ENCODE measurements around the gene CSRP1.

The CSRP1 gene

GRCh38 chr1:201513498-201514243, 6.7 kb upstream of the CSRP1 start:
- DNase-seq: no peak

- no peak for DNase-seq
Measured at GRCh38 chr1:201511941-201512539, 5.1 kb upstream of the CSRP1 start.

GRCh38 chr1:201511396-201511940, 4.5 kb upstream of the CSRP1 start:
- DNase-seq: no peak

- DNase-seq: no peak
Measured at GRCh38 chr1:201510734-201511133, 3.8 kb upstream of the CSRP1 start.

- DNase-seq: no peak
Measured at GRCh38 chr1:201509601-201510374, 2.9 kb upstream of the CSRP1 start.

GRCh38 chr1:201508809-201509208, 1.9 kb upstream of the CSRP1 start:
- no peak for DNase-seq

DNA sequence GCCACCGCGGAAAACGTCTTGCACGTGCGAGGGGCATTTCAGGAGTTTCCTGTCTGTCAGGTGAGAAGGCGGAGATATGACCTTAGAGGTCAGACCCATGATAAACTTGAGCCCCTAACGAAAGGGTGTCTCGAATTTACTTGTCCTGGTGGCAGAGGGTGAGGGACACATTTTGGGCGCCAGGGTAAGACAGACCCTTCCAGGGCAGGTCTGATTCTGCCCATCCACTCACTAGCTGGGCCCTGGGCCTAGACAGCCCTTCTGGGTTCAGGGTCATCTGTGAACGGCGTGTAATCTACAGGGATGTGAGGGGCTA, 395 bp upstream of the CSRP1 start:
- no peak for DNase-seq

- DNase-seq: no peak
Measured at GRCh38 chr1:201506092-201506491, 831 bp downstream of the CSRP1 start.

GRCh38 chr1:201505503-201505890, 1.4 kb downstream of the CSRP1 start:
- peak; percentile 80 for DNase-seq

- DNase-seq: no peak
Measured at GRCh38 chr1:201504799-201505502, 2.0 kb downstream of the CSRP1 start.

GRCh38 chr1:201504179-201504631, 2.7 kb downstream of the CSRP1 start:
- DNase-seq: no peak

- peak; percentile 99 for DNase-seq
Measured at GRCh38 chr1:201503397-201504176, 3.3 kb downstream of the CSRP1 start.

DNA sequence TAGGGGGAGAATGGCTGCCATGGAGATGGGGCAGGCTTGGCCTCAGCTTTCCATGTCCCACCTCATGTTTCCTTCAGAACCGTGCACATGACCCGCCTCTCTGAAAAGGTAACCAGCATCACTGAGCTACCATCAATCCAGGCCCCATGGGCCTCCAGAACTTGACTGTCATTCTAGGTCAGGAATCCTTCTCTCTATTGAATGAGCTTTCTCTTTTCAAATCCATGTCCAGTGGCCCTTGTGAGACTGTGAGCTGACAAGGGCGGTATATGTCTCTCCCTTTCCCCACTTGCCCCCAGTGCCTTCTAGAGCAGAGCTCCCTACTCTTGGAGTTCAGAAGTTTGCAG, 4.4 kb downstream of the CSRP1 start:
- no peak for DNase-seq

DNA sequence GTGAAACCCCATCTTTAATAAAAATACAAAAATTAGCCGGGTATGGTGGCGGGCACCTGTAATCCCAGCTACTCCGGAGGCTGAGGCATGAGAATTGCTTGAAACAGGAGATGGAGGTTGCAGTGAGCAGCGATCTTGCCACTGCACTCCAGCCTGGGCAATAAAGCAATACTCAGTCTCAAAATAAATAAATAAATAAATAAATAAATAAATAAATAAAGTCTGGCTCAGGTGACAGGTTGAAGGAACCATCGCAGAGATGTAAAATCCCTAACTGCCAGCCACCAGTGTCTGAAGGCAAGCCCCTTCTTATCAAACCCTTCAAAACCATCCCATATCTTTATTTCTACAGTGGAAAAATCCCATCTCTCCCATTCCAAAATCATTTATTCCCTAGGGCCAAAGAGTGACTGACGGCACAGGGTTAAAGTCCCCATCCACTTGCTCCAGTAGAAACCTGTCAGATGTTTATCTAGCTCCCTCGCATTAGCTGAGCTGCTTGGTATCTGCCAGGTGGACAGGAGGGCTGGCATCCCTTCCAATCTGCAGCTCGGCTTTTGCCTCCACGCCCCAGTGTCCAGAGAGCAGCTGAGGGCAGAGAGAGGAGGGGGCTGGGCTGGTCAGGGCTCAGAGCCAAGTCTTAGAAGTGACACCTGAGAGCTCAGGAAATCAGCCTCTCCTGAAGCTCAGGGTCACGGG, 5.0 kb downstream of the CSRP1 start:
- no peak for DNase-seq

DNA sequence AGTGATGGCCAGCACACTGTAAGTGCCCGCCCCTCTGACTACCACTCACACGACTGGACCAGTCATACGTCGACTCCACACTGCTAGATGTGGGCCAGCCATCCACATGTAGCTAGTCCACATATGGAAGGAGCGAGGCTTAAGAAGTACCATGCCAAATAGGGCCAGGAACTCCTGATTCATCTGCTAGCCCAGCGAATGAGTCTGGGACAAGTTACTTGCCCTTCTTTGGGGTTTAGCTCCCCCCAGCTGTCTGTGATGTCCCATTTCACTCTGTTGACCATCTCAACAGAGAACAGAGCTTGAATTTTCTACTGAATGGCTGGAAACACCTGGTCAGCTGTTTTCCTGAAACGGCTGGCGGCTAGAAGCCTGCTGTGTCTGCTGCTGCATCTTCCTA, 5.8 kb downstream of the CSRP1 start:
- peak; percentile 71 for DNase-seq

DNA sequence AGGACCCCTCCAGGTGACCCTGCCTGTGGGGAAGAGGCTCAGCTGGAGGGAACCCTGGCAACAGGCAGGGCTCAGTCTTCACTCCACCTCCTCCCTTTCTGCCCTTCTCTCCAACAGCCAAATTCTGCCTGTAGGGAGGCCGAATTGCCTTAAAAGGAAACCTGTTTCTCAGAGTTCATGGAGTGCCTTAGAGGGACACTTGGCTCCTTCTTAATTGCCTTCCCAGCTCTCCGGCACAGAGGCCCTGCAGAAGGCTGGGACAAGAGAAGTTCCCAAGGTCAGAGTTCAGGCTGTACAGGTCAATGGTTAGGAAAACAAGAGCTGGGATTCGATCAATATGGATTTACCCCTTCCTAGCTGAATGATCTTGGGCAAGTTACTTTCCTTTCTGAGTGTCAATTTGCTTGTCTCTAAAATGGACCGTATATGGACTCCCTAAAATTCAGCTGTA, 6.2 kb downstream of the CSRP1 start:
- DNase-seq: peak; percentile 54

GRCh38 chr1:201499795-201500669, 6.9 kb downstream of the CSRP1 start:
- no peak for DNase-seq

GRCh38 chr1:201499191-201499590, 7.7 kb downstream of the CSRP1 start:
- DNase-seq: no peak

GRCh38 chr1:201498621-201499020, 8.3 kb downstream of the CSRP1 start:
- DNase-seq: no peak

DNA sequence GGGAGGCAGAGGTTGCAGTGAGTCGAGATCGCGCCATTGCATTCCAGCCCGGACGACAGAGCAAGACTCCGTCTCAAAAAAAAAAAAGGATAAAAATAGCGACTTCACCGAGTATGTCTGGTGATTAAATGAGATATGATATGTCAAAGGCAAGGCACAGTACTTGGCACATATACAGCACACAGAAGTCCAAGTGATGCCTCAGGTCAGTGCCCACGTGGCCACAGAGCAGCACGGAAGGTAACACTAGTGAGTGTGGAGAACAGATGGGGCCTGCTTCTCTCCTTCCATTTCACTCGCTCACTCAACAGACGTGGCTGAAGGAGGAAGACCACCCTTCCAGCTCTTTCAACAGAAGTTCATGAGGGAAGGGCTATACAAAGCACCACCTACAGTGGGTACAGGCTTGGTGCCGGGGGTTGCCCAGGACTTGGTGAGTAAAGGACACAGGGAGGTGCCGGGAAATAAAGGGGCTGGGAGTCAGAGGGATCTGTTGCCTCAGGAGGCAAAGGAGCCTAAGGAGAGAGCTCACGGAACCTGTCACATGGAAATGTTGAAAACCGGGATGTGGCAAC, 8.9 kb downstream of the CSRP1 start:
- DNase-seq: no peak
